DND-41 (cell line): ENCODE results near the gene RASGRP2.

Source experiments
- ATAC-seq: fragments of 200-7000 bp; cut with Tn5 transposase; 3 replicates; pipeline ENCODE4 v1.9.1; 2021; ENCODE audit warnings: low read depth; ENCODE audit not compliant: insufficient read depth
- DNase-seq: peaks from one replicate; pipeline ENCODE4 v3.0.0-alpha.2; 2020
- H2AFZ ChIP-seq: 2 replicates; pipeline ENCODE4 v1.6.0; 2012; ENCODE audit warnings: low read depth, low read length
- H3K27ac ChIP-seq: 2 replicates; pipeline ENCODE4 v1.5.1; 2012; ENCODE audit warnings: low read length, inconsistent platforms
- H3K27me3 ChIP-seq: fragments of 200-600 bp; sonication (generic); 2 replicates; pipeline ENCODE4 v1.6.0; 2012; ENCODE audit warnings: low read length, mild to moderate bottlenecking, inconsistent platforms; ENCODE audit not compliant: insufficient read depth, poor library complexity
- H3K36me3 ChIP-seq: 2 replicates; pipeline ENCODE4 v1.5.1; 2012; ENCODE audit warnings: low read length, inconsistent platforms; ENCODE audit not compliant: insufficient read depth
- H3K4me1 ChIP-seq: 2 replicates; pipeline ENCODE4 v1.5.1; 2012; ENCODE audit warnings: mild to moderate bottlenecking, low read length; ENCODE audit not compliant: insufficient read depth
- H3K4me2 ChIP-seq: 2 replicates; pipeline ENCODE4 v1.6.0; 2012; ENCODE audit warnings: mild to moderate bottlenecking, moderate library complexity, low read length, inconsistent platforms; ENCODE audit not compliant: insufficient read depth
- H3K4me3 ChIP-seq, 2 experiments: fragments of 200-600 bp in 1 of 2; shearing (Covaris generic) in 1 of 2; 2 replicates each; pipeline ENCODE4 v1.5.1; 2012 to 2016; ENCODE audit warnings: inconsistent platforms in 2 of 2, low read length in 2 of 2, mild to moderate bottlenecking in 2 of 2, low read depth in 1 of 2, moderate library complexity in 1 of 2
- H3K79me2 ChIP-seq: 2 replicates; pipeline ENCODE4 v1.6.0; 2012; ENCODE audit warnings: low read length, inconsistent platforms; ENCODE audit not compliant: insufficient read depth
- H3K9ac ChIP-seq: 2 replicates; pipeline ENCODE4 v1.6.0; 2012; ENCODE audit warnings: low read depth, mild to moderate bottlenecking, inconsistent platforms, low read length, moderate library complexity
- H3K9me3 ChIP-seq: 2 replicates; pipeline ENCODE4 v1.5.1; 2012; ENCODE audit warnings: low read length, moderate library complexity, mild to moderate bottlenecking, inconsistent platforms; ENCODE audit not compliant: insufficient read depth, severe bottlenecking
- H4K20me1 ChIP-seq: 2 replicates; pipeline ENCODE4 v1.6.0; 2012; ENCODE audit warnings: low read length; ENCODE audit not compliant: insufficient read depth
- EZH2 ChIP-seq: IDR thresholded peaks from 3 replicates; pipeline ENCODE4 v1.6.1; 2012; ENCODE audit warnings: borderline replicate concordance, low read depth, mild to moderate bottlenecking, moderate library complexity, low read length, inconsistent platforms; ENCODE audit not compliant: severe bottlenecking
- TF ChIP-seq, protein P1 (sequence below): IDR thresholded peaks from 2 replicates; pipeline ENCODE4 v1.5.1; 2012; ENCODE audit warnings: borderline replicate concordance, low read length, moderate library complexity, mild to moderate bottlenecking; ENCODE audit not compliant: poor library complexity, severe bottlenecking; ENCODE audit errors: extremely low read depth

The RASGRP2 gene

DNA sequence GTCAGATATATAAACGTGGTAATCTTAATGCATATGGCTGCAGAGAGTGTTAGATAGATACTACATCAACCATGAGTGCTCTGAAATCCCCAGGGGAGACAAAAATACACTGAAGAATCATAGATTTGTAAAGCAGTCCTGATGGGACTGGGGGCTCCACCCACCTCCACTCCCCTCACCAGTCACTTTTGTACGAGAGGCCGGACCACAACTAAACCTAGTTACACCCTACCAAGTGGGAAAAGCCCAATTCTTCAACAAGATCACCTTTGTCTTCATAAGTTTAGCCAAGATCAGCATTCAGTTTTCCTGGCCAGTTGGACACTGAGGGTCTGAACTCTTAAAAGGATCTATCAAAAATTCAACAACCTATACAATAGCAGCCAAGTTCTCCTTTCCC lies 32.9 kb upstream of the RASGRP2 start:
- TF ChIP-seq, protein P1, sequence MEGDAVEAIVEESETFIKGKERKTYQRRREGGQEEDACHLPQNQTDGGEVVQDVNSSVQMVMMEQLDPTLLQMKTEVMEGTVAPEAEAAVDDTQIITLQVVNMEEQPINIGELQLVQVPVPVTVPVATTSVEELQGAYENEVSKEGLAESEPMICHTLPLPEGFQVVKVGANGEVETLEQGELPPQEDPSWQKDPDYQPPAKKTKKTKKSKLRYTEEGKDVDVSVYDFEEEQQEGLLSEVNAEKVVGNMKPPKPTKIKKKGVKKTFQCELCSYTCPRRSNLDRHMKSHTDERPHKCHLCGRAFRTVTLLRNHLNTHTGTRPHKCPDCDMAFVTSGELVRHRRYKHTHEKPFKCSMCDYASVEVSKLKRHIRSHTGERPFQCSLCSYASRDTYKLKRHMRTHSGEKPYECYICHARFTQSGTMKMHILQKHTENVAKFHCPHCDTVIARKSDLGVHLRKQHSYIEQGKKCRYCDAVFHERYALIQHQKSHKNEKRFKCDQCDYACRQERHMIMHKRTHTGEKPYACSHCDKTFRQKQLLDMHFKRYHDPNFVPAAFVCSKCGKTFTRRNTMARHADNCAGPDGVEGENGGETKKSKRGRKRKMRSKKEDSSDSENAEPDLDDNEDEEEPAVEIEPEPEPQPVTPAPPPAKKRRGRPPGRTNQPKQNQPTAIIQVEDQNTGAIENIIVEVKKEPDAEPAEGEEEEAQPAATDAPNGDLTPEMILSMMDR = no peak
- TF ChIP-seq EZH2 = no peak
- Histone ChIP-seq H3K27ac (peak overlapping the region; percentile 65; the same call in 1 of the 2 replicates), H3K79me2 (peaks cover 69% of the 10 kb centered on the region), H3K4me3 (peak overlapping the region; percentile 82), H3K27me3 (no peaks in the 10 kb centered on the region), H2AFZ (no peak overlapping the region), H3K9me3 (no peaks in the 10 kb centered on the region), H3K36me3 (peaks cover 57% of the 10 kb centered on the region), H3K9ac (peak overlapping the region; percentile 97), H3K4me1 (peaks cover 52% of the 10 kb centered on the region), H4K20me1 (peaks cover 57% of the 10 kb centered on the region), H3K4me2 (peak overlapping the region; percentile 83)
- ATAC-seq = no peak
- no peak for DNase-seq

DNA sequence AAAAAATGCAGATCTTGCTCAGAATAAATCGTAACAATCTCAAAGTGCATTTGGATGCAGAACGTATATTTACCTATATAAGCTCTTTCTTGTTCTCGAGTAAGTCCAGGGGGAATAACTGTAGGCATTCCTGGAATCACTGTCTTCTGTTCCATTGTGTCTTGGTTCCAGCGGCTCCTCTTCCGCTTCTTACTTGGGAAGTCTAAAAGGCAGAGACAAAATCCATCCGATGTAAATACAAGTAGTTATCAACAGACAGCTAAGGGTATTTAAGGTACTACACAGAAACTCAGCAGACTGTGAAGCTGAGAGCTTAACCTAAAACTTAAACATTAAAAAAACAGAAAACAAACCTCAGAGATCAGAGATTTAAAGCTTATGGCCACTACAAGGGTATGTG lies 32.5 kb upstream of the RASGRP2 start:
- no peak for TF ChIP-seq EZH2
- TF ChIP-seq, protein P1 = no peak
- Histone ChIP-seq H3K4me3 (peak overlapping the region; percentile 82; a peak in 3 of 4 replicates), H3K27ac (peak overlapping the region; percentile 3; the same call in 1 of the 2 replicates), H3K36me3 (peaks cover 62% of the 10 kb centered on the region), H3K9me3 (no peaks in the 10 kb centered on the region), H3K9ac (peak overlapping the region; percentile 97), H3K4me1 (peaks cover 52% of the 10 kb centered on the region), H3K27me3 (no peaks in the 10 kb centered on the region), H2AFZ (no peak overlapping the region), H3K79me2 (peaks cover 73% of the 10 kb centered on the region), H4K20me1 (peaks cover 61% of the 10 kb centered on the region), H3K4me2 (peak overlapping the region; percentile 83)
- DNase-seq (no peak), ATAC-seq (no peak)

DNA sequence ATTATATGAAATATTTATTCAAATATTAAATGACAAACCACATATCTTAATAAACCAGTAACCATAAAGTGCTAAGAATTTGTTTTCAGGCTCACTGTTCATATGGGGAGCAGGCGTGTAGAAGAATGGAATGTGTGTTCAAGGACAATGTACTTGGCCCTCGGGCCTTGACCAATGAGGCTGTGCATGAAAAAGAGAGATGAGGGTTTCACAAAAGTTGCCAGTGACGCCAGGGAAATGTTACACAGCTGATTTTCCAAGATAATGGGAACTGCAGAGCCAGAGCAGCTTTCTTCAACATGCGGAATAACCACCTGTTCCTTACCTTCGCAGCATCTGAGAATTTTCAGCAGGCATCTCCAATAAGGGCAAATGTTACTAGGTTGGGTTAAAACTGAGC lies 30.2 kb upstream of the RASGRP2 start:
- Histone ChIP-seq H3K4me2 (no peak overlapping the region), H3K27ac (no peak overlapping the region)

More for the DNA sequence above, 30.2 kb upstream of the RASGRP2 start:
- DNase-seq (no peak), ATAC-seq (no peak)
- Histone ChIP-seq H3K9ac (no peak overlapping the region), H3K27me3 (no peaks in the 10 kb centered on the region), H3K4me3 (no peak overlapping the region), H4K20me1 (peaks cover 84% of the 10 kb centered on the region), H3K4me1 (peaks cover 49% of the 10 kb centered on the region), H3K36me3 (peaks cover 84% of the 10 kb centered on the region), H3K79me2 (peaks cover 90% of the 10 kb centered on the region), H3K9me3 (no peaks in the 10 kb centered on the region), H2AFZ (no peak overlapping the region)
- TF ChIP-seq, protein P1 = no peak
- TF ChIP-seq EZH2 = no peak
